Activated T-helper 1 cell treated with anti-CD3 and anti-CD28 coated beads, Interleukin-2, amount 50 U/mL, for 16 hours (primary cell): Measurements from ENCODE around the gene ZNF33A.
"Not testable (repeated sequence)": the region's sequence is repeated elsewhere in the genome, so short reads cannot be mapped to it uniquely, and the experiment has no call there.

Experiments used
- DNase-seq, 2 donors: peaks; one replicate each; pipeline ENCODE4 v3.0.0-alpha.2; 2020; ENCODE audit warnings: low read depth in 1 of 2, low spot score in 1 of 2

The ZNF33A gene

DNA sequence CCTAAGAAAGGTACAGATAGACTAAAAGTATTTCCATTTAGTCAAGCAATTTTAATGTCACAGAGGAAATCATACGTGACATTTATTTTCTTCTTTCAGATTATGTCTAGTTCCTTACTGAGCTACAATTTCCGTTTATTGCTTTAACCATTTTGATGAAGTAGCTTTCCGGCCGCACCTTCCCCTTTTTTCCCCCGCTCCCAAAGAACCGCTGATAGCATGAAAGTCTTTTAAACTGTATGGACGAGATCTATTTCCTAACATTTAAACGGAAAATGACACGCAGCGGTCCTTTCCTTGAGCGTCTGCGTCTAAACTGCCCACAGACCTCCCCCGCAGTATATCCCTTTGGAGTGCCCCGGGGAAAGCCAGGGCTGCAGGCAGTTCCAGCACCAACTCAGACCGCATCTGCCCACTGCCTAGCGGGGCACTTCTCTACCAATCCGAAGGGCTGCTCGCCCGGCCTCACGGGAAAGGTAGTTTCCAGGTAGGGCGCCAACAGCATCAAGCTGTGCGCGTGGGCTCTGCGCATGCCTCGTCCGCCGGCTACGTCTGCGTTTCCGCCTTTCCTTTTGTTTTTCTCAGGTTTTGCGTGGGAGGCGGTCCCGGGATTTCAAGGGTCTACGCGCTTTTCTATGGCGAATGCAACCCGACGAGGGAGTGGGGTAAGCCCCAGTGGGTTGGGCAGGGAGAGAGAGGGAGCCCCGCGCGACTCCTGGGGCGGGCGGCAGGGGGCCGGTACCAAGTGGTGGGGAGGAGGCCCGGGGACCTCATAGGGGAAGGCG lies at the start of gene ZNF33A:
Gene ZNF33A, plus strand, starts transcription at position 557 of the 785 bp plus-strand sequence. CDS start 1,667 bp downstream, outside the sequence.
- DNase-seq = peak; percentile 77 to 85

DNA sequence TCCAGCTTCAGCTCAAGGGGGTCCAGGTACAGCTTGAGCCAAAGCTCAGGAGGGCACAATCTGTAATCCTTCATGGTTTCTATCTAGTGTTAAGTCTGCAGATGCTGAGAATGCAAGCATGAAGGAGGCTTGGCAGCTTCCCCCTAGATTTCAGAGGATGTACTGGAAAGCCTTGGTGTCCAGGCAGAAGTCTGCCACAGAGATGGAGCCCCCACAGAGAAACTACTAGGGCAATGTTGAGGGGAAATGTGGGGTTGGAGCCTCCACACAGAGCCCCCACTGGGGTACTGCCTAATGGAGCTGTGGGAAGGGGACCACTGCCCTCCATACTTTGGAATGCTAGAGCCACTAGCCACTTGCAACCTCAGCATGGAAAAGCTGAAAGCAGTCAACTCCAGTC lies 45.5 kb upstream of the ZNF33A start:
- DNase-seq = no peak

DNA sequence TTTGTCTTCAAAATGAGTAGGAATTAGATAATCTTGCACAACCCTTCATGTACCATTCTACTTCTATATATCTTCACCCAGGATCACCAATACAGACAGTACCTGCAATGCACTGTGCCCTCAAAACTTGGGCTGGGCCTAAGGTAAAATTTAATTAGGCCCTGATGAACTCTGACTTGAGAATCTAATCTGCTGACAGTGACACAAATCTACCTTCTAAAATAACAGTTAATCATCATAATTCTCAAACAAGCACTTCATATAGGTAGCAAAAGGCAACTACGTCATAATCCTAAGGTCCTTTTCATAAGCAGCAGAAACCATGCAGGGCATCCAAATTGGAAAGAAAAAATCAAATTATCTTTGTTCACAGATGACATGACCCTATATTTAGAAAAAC lies 38.1 kb upstream of the ZNF33A start:
- DNase-seq = no peak

DNA sequence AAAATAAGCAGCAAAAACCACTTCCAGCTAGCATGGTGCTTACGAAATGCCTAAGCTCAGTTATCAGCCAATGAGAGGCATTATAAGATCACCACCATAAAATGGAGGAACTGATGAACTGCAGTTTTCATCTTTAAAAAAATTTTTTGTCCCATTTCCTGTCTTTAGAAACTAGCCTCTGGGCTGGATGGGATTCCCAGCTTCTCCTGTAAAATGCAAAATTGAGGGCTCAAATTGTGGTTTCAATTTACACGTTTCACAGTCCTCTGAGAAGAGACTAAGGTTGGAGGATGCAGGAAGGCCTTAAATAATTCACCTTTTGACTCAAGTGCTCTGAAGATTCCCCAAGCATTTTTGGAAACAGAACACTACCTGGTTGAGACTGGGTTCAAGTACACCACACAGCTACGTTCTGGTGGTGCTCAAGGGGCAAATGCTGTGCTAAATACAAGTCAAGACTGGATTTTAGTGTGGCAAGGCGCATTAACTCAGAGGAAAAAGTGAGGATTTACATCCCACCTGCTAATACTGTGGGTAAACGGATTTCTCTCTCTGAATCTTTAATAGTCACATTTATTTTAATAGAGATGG lies 35.0 kb upstream of the ZNF33A start:
- no peak for DNase-seq

DNA sequence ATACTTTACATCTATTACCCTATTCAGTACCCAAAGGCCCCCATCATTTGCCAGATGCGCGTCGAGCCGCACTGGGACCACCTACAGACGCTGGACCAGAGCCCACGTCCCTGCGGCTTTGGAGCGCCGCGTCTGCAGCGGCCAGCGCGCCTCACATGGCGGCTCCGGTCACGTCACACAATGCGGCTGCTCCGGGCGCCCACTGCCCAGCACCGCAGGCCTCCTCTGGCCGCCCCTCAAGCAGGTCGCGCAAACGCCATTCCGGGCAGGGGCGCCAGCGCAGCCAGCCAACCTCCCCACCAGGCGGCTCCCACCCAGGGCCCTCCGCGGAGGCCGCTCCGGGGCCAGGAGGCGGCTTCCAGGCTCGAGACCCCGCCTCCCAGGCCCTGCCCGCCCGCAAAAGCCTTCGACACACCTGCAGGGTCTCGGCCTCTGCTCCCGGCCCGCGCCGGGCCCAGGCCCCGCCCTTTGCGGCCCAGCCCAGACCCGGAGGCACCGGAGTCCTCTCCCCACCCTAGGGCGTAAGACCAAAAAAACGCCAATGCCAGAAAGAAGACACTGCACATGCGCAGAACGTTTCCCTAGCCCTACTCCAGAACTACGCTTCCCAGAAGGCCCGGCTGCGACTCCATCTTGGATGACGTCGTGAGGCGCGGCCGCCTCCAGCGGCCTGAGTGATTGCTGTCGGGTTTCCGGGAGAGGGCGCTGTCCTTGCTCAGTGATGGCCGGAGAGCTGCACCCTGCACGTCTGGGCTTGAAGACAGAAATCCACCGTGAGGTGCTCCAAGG lies 34.2 kb upstream of the ZNF33A start, which contains the start of gene ZNF25:
Gene ZNF25, minus strand, starts transcription at position 557 of the 789 bp plus-strand sequence. CDS start 4,925 bp downstream, outside the sequence.
- peak; percentile 94 for DNase-seq

DNA sequence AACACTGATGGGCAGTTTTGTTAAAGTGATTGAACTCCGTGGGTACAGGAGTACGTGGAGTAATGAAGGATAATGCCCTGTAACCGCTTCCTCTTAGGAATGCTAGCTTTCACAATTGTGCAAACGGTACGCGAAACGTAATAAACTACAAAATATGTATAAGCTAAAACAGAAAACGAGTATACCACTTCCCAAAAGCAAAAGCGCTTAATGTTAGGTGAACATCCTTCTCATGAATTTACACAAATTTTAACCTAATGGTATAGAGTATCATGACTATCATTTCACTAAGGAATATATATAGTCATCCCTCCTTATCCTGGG lies 33.6 kb upstream of the ZNF33A start:
- DNase-seq = no peak

DNA sequence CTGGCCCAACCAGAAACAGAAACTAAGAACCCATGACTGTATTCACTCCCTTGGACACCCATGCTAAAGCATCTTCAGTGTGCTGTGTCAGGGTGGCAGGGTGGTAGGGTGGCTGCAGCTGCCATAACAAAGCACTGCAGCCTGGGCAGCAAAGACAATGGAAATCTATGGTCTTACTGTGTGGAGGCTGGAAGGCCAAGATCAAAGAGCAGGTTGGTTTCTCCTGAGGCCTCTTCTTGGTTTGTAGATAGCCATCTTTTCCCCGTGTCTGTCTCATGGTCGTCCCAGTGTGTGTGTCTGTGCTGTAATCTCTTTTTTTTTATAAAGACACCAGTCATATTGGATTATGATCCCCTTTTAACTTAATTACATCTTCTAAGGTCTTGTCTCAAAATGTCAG lies 18.8 kb upstream of the ZNF33A start:
- no peak for DNase-seq

DNA sequence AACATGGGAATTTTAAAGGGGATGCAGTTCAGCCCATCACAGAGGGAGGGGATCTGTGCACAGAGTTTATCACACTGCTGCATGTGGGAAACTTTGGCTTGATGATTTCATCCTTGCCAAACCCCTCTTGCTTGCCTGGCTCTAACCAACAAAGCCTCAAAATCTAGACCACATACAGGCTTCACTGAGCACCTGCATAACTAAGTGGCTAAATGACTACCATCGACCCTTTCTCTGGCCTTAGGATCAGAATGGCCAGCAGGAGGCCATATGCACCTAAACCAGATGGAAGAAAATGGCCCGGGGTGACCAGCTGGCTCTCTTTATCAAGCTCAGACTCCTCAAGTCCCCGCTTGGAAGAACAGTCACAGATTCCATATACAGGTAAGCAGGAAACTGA lies 18.4 kb upstream of the ZNF33A start:
- no peak for DNase-seq

DNA sequence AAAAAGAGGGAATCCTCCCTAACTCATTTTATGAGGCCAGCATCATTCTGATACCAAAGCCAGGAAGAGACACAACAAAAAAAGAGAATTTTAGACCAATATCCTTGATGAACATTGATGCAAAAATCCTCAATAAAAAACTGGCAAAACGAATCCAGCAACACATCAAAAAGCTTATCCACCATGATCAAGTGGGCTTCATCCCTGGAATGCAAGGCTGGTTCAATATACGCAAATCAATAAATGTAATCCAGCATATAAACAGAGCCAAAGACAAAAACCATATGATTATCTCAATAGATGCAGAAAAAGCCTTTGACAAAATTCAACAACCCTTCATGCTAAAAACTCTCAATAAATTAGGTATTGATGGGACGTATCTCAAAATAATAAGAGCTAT lies 11.6 kb upstream of the ZNF33A start:
- DNase-seq = not testable (repeated sequence)

DNA sequence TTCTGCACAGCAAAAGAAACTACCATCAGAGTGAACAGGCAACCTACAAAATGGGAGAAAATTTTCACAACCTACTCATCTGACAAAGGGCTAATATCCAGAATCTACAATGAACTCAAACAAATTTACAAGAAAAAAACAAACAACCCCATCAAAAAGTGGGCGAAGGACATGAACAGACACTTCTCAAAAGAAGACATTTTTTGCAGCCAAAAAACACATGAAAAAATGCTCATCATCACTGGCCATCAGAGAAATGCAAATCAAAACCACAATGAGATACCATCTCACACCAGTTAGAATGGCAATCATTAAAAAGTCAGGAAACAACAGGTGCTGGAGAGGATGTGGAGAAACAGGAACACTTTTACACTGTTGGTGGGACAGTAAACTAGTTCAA lies 10.0 kb upstream of the ZNF33A start:
- DNase-seq = not testable (repeated sequence)

DNA sequence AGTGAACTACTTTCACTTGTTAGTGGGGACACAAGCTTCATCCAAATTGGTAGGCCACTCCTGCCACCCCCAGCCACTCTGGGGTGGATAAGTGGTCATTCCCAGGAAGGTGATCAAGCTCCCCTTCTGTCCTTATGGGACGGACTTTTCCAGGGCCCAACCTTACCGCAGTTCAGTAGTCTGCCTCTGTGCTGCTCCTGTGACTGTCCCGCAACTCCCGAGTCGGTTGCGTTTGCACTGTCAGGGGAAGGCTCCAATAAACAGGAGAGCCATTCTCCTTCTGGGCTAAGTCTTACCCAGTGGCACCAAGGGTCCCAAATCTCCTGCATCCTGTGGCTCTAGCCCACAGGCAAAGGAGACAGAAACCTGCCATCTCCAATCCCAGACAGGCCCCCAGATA lies 7.4 kb upstream of the ZNF33A start:
- DNase-seq = no peak

DNA sequence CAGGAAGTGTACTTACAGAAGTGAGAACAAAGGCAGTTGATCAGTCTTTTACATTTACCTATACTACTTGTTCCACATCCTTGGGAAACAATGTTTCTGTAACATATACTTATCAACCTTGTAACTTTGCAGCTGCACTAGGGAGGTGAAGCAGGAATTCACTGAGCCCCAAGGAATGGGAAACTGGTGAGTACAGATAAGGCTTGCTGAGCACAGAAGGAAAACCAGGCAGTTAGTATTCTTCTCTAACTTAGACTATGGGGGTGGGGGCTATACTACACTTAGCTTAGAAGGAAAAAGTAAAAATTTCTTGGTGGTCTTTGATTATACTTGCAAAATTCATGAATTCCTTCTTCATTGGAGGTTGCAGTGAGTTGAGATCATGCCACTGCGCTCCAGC lies 6.9 kb upstream of the ZNF33A start:
- no peak for DNase-seq

DNA sequence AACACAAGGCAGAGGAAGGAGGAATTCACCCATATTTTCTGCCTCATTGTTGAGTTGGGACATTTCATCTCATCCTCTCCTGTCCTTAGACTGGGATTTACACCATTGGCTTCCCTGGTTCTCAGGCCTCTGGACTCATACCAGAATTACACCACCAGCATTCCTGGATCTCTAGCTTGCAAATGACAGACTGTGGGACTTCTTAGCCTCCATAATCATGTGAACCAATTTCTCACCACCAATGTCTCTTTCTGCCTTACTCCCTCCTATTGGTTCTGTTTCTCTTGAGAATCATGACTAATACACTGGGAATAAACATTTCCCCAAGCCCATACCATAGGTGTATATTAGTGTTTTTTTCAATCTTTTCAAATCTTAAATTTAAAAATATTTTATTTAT lies 2.9 kb upstream of the ZNF33A start:
- DNase-seq = no peak

DNA sequence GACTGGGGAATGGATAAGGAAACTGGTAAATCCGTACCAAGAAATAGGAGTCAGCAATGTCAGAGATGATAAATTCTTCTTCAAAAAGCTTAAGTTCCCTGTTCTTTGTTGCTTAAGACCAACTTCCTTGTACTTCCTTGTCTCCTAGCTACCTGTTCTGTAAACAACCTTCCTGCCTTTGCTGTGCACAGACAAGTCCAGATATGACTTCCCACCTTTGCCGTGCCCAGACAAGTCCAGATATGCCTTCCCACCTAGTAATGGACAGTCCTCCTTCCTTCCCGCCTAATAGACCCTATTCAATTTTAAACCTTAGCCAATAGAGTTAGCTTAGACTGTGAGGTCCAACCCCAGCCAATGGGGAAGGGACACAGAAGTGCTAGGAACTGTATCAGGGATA lies 2.5 kb upstream of the ZNF33A start:
- no peak for DNase-seq

DNA sequence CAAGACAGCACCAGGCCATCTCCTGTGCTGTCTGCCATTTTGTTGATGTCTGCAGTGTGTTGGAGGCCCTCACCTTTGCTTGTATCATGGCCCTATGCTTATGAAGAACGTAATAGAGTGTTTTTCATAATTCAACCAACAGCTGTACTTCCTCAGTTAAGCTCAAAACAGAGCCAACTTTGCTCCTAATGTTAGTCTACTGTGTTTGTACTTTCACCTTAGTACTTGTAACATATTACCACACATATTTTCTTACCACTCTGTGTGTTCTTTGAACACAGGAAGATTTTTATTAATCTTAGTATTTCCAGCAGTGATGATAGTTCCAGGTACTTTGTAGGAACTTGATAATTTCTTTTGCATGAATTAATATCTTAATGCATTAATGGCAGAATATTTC lies 5.9 kb downstream of the ZNF33A start:
- DNase-seq = no peak

DNA sequence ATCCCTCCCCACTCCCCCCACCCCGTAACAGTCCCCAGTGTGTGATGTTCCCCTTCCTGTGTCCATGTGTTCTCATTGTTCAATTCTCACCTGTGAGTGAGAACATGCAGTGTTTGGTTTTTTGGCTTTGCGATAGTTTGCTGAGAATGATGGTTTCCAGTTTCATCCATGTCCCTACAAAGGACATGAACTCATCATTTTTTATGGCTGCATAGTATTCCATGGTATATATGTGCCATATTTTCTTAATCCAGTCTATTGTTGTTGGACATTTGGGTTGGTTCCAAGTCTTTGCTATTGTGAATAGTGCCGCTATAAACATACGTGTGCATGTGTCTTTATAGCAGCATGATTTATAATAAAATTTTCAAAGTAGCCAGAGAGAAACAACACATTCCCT lies 8.6 kb downstream of the ZNF33A start:
- DNase-seq = not testable (repeated sequence)

DNA sequence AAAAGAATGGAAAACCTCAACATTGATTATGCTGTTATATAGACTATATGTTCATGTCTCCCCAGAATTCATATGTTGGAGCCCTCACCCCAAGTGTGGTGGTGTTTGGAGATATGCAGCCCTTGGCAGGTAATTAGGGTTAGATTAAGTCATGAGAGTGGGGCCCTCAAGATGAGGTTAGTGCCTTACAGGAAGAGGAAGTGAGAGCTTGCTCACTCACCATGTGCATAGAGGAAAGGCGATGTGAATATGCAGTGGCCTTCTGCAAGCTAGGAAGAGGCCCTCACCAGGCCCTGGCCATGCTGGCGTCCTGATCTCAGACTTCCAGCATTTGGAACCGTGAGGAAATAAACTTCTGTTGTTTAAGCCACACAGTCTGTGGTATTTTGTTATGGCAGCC lies 14.8 kb downstream of the ZNF33A start:
- no peak for DNase-seq

DNA sequence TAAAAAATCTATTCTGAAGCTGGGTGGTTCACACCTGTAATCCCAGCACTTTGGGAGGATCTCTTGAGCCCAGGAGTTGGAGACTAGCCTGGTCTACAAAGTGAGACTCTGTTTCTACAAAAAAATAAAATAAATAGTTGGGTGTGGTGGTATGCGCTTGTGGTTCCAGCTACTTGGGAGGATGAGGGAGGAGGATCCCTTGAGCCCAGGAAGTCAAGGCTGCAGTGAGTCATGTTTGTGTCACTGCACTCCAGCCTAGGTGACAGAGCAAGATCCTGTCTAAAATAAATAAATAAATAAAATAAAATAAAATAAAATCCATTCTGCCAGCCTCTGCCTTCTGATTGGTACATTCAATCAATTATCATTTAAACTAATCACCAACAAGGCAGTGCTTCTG lies 17.5 kb downstream of the ZNF33A start:
- DNase-seq = no peak

DNA sequence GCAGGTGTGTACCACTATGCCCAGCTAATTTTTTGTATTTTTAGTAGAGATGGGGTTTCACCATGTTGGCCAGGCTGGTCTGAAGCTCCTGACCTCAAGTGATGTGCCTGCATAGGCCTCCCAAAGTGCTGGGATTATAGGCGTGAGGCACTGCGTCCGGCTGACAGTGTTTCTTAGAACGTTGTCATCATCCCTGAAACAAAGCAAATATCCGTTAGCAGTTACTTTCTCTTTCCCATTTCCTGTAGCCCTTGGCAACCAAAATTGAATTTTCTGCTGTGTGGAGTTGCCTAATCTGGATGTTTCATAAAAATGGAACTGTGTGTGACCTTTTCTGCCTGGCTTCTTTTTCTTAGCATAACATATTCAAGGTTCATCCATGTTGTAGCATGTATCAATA lies 22.4 kb downstream of the ZNF33A start:
- no peak for DNase-seq

DNA sequence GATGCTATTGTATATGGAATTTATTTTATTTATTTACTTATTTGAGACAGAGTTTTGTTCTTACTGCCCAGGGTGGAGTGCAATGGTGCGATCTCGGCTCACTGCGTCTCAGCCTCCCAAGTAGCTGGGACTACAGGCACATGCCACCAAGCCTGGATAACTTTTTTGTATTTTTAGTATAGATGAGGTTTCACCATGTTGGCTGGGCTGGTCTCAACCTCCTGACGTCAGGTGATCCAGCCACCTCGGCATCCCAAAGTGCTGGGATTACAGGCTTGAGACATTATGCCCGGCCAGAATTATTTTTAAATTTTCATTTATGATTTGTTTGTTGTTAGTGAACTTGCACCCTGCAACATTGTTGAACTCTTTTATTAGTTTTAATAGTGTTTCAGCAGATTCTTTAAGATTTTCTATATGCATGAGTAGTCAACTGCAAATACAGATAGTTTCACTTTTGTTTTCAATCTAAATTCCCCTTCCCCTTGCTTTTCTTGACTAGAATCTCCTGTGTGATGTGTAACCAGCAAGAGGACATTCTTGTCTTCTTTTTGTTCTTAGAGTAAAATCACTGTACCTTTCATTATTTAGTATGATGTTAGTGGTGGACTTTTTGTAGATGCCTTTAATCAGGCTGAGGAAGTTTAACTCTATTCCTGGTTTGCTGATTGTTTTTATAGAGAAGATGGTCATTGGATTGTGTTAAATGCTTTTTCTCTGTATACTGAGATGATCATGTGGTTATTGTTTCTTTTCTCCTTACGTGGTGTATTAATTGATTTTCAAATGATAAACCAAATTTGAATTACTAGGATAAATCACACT lies 27.8 kb downstream of the ZNF33A start:
- DNase-seq = no peak

DNA sequence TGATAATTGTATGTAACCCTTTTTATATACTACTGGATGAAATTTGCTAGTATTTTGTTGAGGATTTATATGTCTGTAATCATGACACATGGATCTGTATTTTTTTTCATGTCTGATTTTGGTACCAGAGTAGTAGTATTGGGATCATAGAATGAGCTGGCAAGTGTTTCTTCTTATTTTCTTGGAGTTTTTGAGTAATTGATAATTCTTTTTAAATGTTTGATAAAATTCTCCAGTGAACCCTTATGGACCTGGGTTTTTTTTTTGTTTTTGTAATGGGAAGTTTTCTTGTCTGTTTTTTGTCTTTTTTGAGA lies 28.4 kb downstream of the ZNF33A start:
- DNase-seq = no peak
